RWPE2 (cell line): ENCODE data around the gene NUPR1.
"Not testable (repeated sequence)": the region's sequence is repeated elsewhere in the genome, so short reads cannot be mapped to it uniquely, and the experiment has no call there.

Source experiments
- ATAC-seq: fragments of 200-7000 bp; cut with Tn5 transposase; 3 replicates; pipeline ENCODE4 v1.9.1; 2021; ENCODE audit warnings: low read depth
- DNase-seq: peaks from one replicate; pipeline ENCODE4 v3.0.0-alpha.2; 2020; ENCODE audit warnings: low spot score
- H3K27ac ChIP-seq: fragments of 450-650 bp; 2 replicates; pipeline ENCODE4 v1.5.1; 2017; ENCODE audit warnings: mild to moderate bottlenecking; ENCODE audit not compliant: poor library complexity, severe bottlenecking
- H3K27me3 ChIP-seq: fragments of 250-450 bp; sonication (Bioruptor Pico); 2 replicates; pipeline ENCODE4 v1.5.1; 2021; ENCODE audit warnings: mild to moderate bottlenecking, moderate library complexity; ENCODE audit not compliant: insufficient read depth, poor library complexity, severe bottlenecking
- H3K36me3 ChIP-seq: fragments of 250-450 bp; sonication (Bioruptor Pico); 2 replicates; pipeline ENCODE4 v1.5.1; 2020; ENCODE audit warnings: low read depth, mild to moderate bottlenecking, moderate library complexity
- H3K4me1 ChIP-seq: fragments of 250-450 bp; sonication (Bioruptor Pico); 2 replicates; pipeline ENCODE4 v1.5.1; 2021; ENCODE audit warnings: mild to moderate bottlenecking, moderate library complexity; ENCODE audit not compliant: insufficient read depth, poor library complexity, severe bottlenecking
- H3K4me3 ChIP-seq: fragments of 250-450 bp; sonication (Bioruptor Pico); 2 replicates; pipeline ENCODE4 v1.5.1; 2021; ENCODE audit warnings: mild to moderate bottlenecking, moderate library complexity; ENCODE audit not compliant: severe bottlenecking
- H3K9me3 ChIP-seq: fragments of 250-450 bp; sonication (Bioruptor Pico); 2 replicates; pipeline ENCODE4 v1.5.1; 2021; ENCODE audit warnings: mild to moderate bottlenecking, moderate library complexity; ENCODE audit not compliant: severe bottlenecking
- TF ChIP-seq, protein P1 (sequence below): fragments of 450-650 bp; IDR thresholded peaks from one replicate; pipeline ENCODE4 v1.5.1; 2017; ENCODE audit warnings: mild to moderate bottlenecking, moderate library complexity; ENCODE audit not compliant: poor library complexity, severe bottlenecking

NUPR1 gene

DNA sequence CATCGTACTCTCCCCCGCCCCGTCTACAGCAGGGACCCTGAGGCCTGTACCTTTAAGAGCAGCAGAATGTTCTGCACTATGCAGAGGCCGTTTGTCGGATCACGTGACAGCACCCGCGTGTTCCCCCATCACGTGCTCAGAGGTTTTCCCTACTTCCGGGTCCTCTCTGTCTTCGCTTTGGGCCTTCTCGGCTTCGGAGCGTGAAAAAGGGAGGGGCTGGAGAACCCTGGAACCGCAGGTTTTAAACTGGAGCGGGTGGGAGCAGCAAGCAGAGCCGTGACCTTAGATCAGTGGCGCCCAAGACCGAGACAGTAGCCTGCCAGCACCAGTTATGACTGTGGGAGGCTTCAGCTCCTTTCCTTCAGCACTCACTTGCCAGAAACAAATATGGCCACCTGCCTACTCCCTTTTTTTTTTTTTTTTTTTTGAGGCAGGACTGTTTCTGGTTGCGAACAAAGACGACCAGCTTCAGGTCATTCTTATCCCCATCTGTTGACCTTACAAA is 46.8 kb downstream of the NUPR1 start, which contains the start of gene CLN3:
Gene CLN3, minus strand, starts transcription at position 105 of the 505 bp plus-strand sequence. CDS start 315 bp downstream, outside the sequence.
- Histone ChIP-seq H3K36me3 (peaks cover 6% of the 10 kb centered on the region; the same call in 1 of the 2 replicates), H3K9me3 (no peaks in the 10 kb centered on the region), H3K4me1 (peaks cover 4% of the 10 kb centered on the region), H3K27ac (peak within 1 kb of the TSS; percentile 60), H3K4me3 (peak within 1 kb of the TSS; percentile 52), H3K27me3 (no peaks in the 10 kb centered on the region)
- TF ChIP-seq, protein P1, sequence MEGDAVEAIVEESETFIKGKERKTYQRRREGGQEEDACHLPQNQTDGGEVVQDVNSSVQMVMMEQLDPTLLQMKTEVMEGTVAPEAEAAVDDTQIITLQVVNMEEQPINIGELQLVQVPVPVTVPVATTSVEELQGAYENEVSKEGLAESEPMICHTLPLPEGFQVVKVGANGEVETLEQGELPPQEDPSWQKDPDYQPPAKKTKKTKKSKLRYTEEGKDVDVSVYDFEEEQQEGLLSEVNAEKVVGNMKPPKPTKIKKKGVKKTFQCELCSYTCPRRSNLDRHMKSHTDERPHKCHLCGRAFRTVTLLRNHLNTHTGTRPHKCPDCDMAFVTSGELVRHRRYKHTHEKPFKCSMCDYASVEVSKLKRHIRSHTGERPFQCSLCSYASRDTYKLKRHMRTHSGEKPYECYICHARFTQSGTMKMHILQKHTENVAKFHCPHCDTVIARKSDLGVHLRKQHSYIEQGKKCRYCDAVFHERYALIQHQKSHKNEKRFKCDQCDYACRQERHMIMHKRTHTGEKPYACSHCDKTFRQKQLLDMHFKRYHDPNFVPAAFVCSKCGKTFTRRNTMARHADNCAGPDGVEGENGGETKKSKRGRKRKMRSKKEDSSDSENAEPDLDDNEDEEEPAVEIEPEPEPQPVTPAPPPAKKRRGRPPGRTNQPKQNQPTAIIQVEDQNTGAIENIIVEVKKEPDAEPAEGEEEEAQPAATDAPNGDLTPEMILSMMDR, result no peak
- ATAC-seq, result peak; percentile 93
- DNase-seq, result peak; percentile 90

DNA sequence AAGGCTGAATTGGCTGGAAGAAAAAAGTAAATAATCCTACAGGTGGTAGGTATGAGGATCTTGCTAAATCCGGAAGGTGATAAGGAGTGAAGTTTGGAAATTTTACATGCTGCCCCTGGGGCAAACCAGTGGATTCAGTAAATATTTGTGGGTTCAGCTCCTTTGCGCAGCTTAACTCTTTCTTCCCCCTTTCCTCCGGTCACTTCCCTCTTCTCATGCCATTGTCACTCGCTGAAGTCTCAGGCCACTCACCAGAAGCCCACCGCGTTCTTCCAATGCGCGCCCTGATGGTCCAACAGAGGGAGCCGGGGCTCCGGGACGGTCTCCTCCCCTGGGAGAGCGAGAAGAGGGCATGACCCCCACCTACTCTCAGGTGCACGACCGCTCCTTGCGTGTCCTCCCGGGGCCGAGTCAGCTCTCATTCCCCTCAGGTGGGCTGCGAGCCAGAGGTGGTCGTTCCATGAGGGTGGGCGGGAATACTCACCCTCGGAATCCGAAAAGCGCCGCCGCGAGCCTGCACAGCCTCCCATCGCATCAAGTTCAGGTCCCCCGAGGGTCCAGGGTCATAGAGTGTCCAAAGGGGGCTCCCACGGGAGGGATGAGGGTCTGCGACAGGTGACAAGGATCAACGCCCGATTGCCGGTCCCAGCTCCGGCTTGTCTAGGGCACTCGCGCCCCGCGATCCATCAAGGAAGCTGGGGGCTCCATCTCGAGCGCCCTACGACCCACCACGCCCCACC is 47.4 kb downstream of the NUPR1 start:
- H3K4me3 ChIP-seq, result peak overlapping the region; percentile 52
- no peaks in the 10 kb centered on the region for H3K27me3 ChIP-seq
- peaks cover 6% of the 10 kb centered on the region; the same call in 1 of the 2 replicates for H3K36me3 ChIP-seq
- H3K9me3 ChIP-seq, result no peaks in the 10 kb centered on the region
- TF ChIP-seq, protein P1, result no peak
- H3K4me1 ChIP-seq, result peaks cover 4% of the 10 kb centered on the region
- H3K27ac ChIP-seq, result peak overlapping the region; percentile 60
- DNase-seq (no peak), ATAC-seq (peak; percentile 33; the same call in 2 of the 3 replicates)

DNA sequence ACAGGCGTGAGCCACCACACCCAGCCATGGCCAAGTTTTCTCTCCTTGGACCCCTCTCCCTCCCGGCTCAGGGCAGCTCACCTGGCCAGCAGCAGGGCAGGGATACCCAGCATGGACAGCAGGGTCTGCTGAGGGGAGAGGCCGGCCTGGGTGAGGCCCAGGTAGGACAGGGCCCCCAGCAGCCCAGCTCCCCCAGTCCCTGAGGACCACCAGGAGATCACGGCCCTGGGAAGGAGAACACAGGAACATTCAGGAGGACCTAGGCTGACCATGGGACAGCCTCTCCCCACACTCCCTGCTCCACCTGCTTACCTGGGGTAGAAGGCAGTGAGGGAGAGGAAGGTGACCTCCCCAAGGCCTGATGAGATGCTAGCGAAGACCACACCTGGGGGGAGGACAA is 52.5 kb downstream of the NUPR1 start:
- Histone ChIP-seq H3K27ac (no peak overlapping the region), H3K9me3 (no peaks in the 10 kb centered on the region), H3K4me3 (no peak overlapping the region), H3K36me3 (peaks cover 6% of the 10 kb centered on the region; the same call in 1 of the 2 replicates), H3K4me1 (peaks cover 4% of the 10 kb centered on the region), H3K27me3 (no peaks in the 10 kb centered on the region)
- ATAC-seq (no peak), DNase-seq (no peak)
- TF ChIP-seq, protein P1, result no peak

DNA sequence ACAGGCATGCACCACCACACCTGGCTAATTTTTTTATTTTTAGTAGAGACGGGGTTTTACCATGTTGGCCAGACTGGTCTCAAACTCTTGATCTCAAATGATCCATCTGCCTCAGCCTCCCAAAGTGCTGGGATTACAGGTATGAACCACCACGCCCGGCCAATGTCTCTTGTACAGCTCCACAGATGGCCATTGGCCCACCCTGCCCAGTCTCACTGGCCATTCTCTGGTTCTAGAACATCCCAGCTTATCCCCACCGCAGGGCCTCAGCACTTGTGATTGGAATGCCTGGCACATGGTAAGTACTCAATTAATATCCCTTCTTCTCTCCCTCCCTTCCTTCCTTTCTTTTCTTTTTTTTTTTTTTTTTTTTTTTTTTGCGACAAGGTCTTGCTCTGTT is 55.4 kb downstream of the NUPR1 start:
- H3K4me3 ChIP-seq, DNase-seq, H3K27me3 ChIP-seq: not testable (repeated sequence)

More for the DNA sequence above, 55.4 kb downstream of the NUPR1 start:
- not testable (repeated sequence) for H3K9me3 ChIP-seq, H3K4me1 ChIP-seq, H3K36me3 ChIP-seq, ATAC-seq, H3K27ac ChIP-seq
